H1 (cell line): ENCODE results near the gene ATP6V1G3. TPM values are rescaled to one million over a fixed set of nuclear protein-coding genes. Genes with fewer than 3 reads are reported as not detected.

ENCODE experiments used
- CTCF ChIA-PET: fragments of 300-600 bp; sonication (Branson Sonifier 250); formaldehyde crosslinking; loops from one replicate; lab custom pipeline; 2021; ENCODE audit not compliant: partially characterized antibody; lab: Charles Lee
- POLR2A ChIA-PET: fragments of 300-600 bp; sonication (Branson Sonifier 250); formaldehyde crosslinking; loops from one replicate; lab custom pipeline; 2021; ENCODE audit warnings: inconsistent platforms; ENCODE audit not compliant: partially characterized antibody; lab: Charles Lee
- DNase-seq, 2 experiments: peaks; one replicate each; pipeline versions ENCODE4 v3.0.0 to v3.0.0-alpha.2; 2010 to 2022; ENCODE audit warnings: low spot score in 2 of 2, low read depth in 1 of 2, mixed read lengths in 1 of 2
- FAIRE-seq: peaks from 2 replicates; lab custom pipeline; 2011; peaks lifted over from hg19 to GRCh38; lab: Jason Lieb, UNC
- H2AFZ ChIP-seq: 2 replicates; pipeline ENCODE4 v1.8.1; 2012; ENCODE audit warnings: low read length, inconsistent platforms
- H2AK5ac ChIP-seq: 2 replicates; pipeline ENCODE4 v1.6.1; 2013; ENCODE audit warnings: low read depth, low read length
- H2BK120ac ChIP-seq: replicated peaks from 2 replicates; pipeline ENCODE3; 2013; ENCODE audit warnings: low read depth, low read length, inconsistent platforms
- H2BK12ac ChIP-seq: 2 replicates; pipeline ENCODE4 v1.6.1; 2013; ENCODE audit warnings: low read depth, low read length
- H2BK15ac ChIP-seq: 2 replicates; pipeline ENCODE4 v1.6.1; 2013; ENCODE audit warnings: low read length
- H2BK20ac ChIP-seq: 2 replicates; pipeline ENCODE4 v1.6.1; 2013; ENCODE audit warnings: low read length
- H2BK5ac ChIP-seq: 2 replicates; pipeline ENCODE4 v1.6.1; 2013; ENCODE audit warnings: low read depth, low read length
- H3K14ac ChIP-seq: 2 replicates; pipeline ENCODE4 v1.6.1; 2013; ENCODE audit warnings: inconsistent platforms; ENCODE audit not compliant: insufficient read length
- H3K18ac ChIP-seq: 2 replicates; pipeline ENCODE4 v1.6.1; 2013; ENCODE audit warnings: low read length; ENCODE audit errors: extremely low read depth
- H3K23ac ChIP-seq: 2 replicates; pipeline ENCODE4 v1.6.1; 2013; ENCODE audit warnings: inconsistent platforms; ENCODE audit not compliant: insufficient read length
- H3K23me2 ChIP-seq: 2 replicates; pipeline ENCODE4 v1.6.1; 2013; ENCODE audit warnings: low read depth, low read length
- H3K27ac ChIP-seq: 2 replicates; pipeline ENCODE4 v1.6.1; 2011; ENCODE audit warnings: low read depth, low read length, inconsistent platforms
- H3K27me3 ChIP-seq, 4 experiments: replicated peaks in 1 of 4; 1 replicate in 1 of 4; 2 replicates in 3 of 4; pipeline versions ENCODE4 v1.6.1 to v1.8.1; 2011 to 2013; ENCODE audit warnings: low read length in 3 of 4, mild to moderate bottlenecking in 3 of 4, inconsistent platforms in 2 of 4, mixed read lengths in 2 of 4, moderate library complexity in 1 of 4; ENCODE audit not compliant: control insufficient read depth in 3 of 4, insufficient read depth in 3 of 4; ENCODE audit errors: extremely low read depth in 1 of 4
- H3K36me3 ChIP-seq, 4 experiments: 2 replicates each; pipeline versions ENCODE4 v1.6.1 to v1.8.1; 2011 to 2013; ENCODE audit warnings: mild to moderate bottlenecking in 4 of 4, low read length in 3 of 4, moderate library complexity in 2 of 4, control low read depth in 1 of 4, inconsistent platforms in 1 of 4; ENCODE audit not compliant: insufficient read depth in 4 of 4, control insufficient read depth in 2 of 4
- H3K4ac ChIP-seq: replicated peaks from 2 replicates; pipeline ENCODE3; 2013; ENCODE audit warnings: low read length, low read depth, mixed read lengths, inconsistent platforms; ENCODE audit not compliant: insufficient read length
- H3K4me1 ChIP-seq, 4 experiments: replicated peaks in 1 of 4; 1 replicate in 1 of 4; 2 replicates in 3 of 4; pipeline versions ENCODE4 v1.6.1 to v1.8.1; 2011 to 2013; ENCODE audit warnings: low read length in 3 of 4, inconsistent platforms in 2 of 4, mixed read lengths in 1 of 4; ENCODE audit not compliant: insufficient read depth in 4 of 4, control insufficient read depth in 3 of 4
- H3K4me2 ChIP-seq, 2 experiments: 2 replicates each; pipeline versions ENCODE4 v1.6.1 to v1.8.1; 2011 to 2013; ENCODE audit warnings: low read depth in 2 of 2, low read length in 2 of 2, control low read depth in 1 of 2, inconsistent platforms in 1 of 2, mild to moderate bottlenecking in 1 of 2; ENCODE audit not compliant: insufficient read depth in 1 of 2
- H3K4me3 ChIP-seq, 4 experiments: fragments of 200-600, 300-600 bp in 1 of 4; sonication (generic), shearing (Covaris generic), sonication (Bioruptor Twin) in 1 of 4; 2 replicates each; pipeline versions ENCODE4 v1.5.1 to v1.8.1; 2011 to 2016; ENCODE audit warnings: low read length in 4 of 4, low read depth in 3 of 4, control low read depth in 2 of 4, inconsistent platforms in 2 of 4, mild to moderate bottlenecking in 2 of 4, mixed read lengths in 1 of 4, moderate library complexity in 1 of 4; ENCODE audit not compliant: insufficient read depth in 2 of 4; ENCODE audit errors: extremely low read depth in 1 of 4
- H3K56ac ChIP-seq: replicated peaks from 2 replicates; pipeline ENCODE3; 2013; ENCODE audit warnings: low read depth, mild to moderate bottlenecking, mixed read lengths, low read length, inconsistent platforms; ENCODE audit not compliant: insufficient read length
- H3K79me1 ChIP-seq: 2 replicates; pipeline ENCODE4 v1.6.1; 2013; ENCODE audit warnings: low read depth, low read length, control low read depth
- H3K79me2 ChIP-seq, 2 experiments: 2 replicates each; pipeline versions ENCODE4 v1.6.1 to v1.8.1; 2012 to 2013; ENCODE audit warnings: low read length in 2 of 2, mild to moderate bottlenecking in 2 of 2, inconsistent platforms in 1 of 2; ENCODE audit not compliant: insufficient read depth in 2 of 2, control insufficient read depth in 1 of 2
- H3K9ac ChIP-seq, 4 experiments: replicated peaks in 1 of 4; 1 replicate in 1 of 4; 2 replicates in 3 of 4; pipeline versions ENCODE4 v1.6.1 to v1.8.1; 2011 to 2013; ENCODE audit warnings: low read depth in 3 of 4, low read length in 3 of 4, control low read depth in 2 of 4, mild to moderate bottlenecking in 2 of 4, moderate library complexity in 2 of 4, inconsistent platforms in 1 of 4; ENCODE audit errors: extremely low read depth in 1 of 4
- H3K9me3 ChIP-seq, 2 experiments: 2 replicates each; pipeline versions ENCODE4 v1.6.1 to v1.8.1; 2012 to 2013; ENCODE audit warnings: mild to moderate bottlenecking in 2 of 2, moderate library complexity in 2 of 2, control low read depth in 1 of 2, inconsistent platforms in 1 of 2, low read depth in 1 of 2, low read length in 1 of 2, mixed read lengths in 1 of 2; ENCODE audit not compliant: insufficient read depth in 2 of 2
- H4K20me1 ChIP-seq, 2 experiments: replicated peaks in 1 of 2; 2 replicates each; pipeline versions ENCODE3 to v1.8.1; 2011 to 2013; ENCODE audit warnings: inconsistent platforms in 2 of 2, low read length in 2 of 2, mild to moderate bottlenecking in 1 of 2; ENCODE audit not compliant: insufficient read depth in 2 of 2, control insufficient read depth in 1 of 2
- H4K5ac ChIP-seq: 2 replicates; pipeline ENCODE4 v1.6.1; 2013; ENCODE audit warnings: low read length, low read depth, mixed read lengths, inconsistent platforms; ENCODE audit not compliant: insufficient read length
- H4K8ac ChIP-seq: 2 replicates; pipeline ENCODE4 v1.8.0; 2013; ENCODE audit warnings: mild to moderate bottlenecking, moderate library complexity, low read length, inconsistent platforms; ENCODE audit not compliant: insufficient read depth; ENCODE audit errors: extremely low read depth
- H4K91ac ChIP-seq: replicated peaks from 2 replicates; pipeline ENCODE3; 2013; ENCODE audit warnings: low read length, mixed read lengths, inconsistent platforms; ENCODE audit not compliant: insufficient read length
- BACH1 ChIP-seq: IDR thresholded peaks from 2 replicates; pipeline ENCODE4 v1.6.1; 2012; ENCODE audit warnings: low read length, improper control_type of control experiment
- EP300 ChIP-seq, 2 experiments: IDR thresholded peaks; 1 replicate in 1 of 2; 2 replicates in 1 of 2; pipeline ENCODE4 v1.6.1; 2011 to 2012; ENCODE audit warnings: low read depth in 2 of 2, low read length in 2 of 2, mild to moderate bottlenecking in 2 of 2, borderline replicate concordance in 1 of 2, inconsistent platforms in 1 of 2, moderate library complexity in 1 of 2
- RAD21 ChIP-seq, 2 experiments: IDR thresholded peaks in 1 of 2; conservative IDR thresholded peaks in 1 of 2; 2 replicates each; pipeline ENCODE4 v1.6.1; 2011; ENCODE audit warnings: low read depth in 2 of 2, low read length in 2 of 2, improper control_type of control experiment in 1 of 2, inconsistent platforms in 1 of 2, mild to moderate bottlenecking in 1 of 2, moderate library complexity in 1 of 2
- SIRT6 ChIP-seq: IDR thresholded peaks from one replicate; pipeline ENCODE4 v1.7.1; 2012; ENCODE audit warnings: low read length, inconsistent platforms
- WGBS, 2 experiments: shearing (Covaris generic) in 1 of 2; methylation state at CpG; one replicate each; pipeline versions ENCODE4 v1.1.6 to v1.1.7; 2013 to 2015; ENCODE audit warnings: low lambda C conversion rate in 2 of 2, mixed read lengths in 2 of 2, inconsistent platforms in 1 of 2, low coverage in 1 of 2, missing lambda C conversion rate in 1 of 2; ENCODE audit not compliant: insufficient replicate concordance in 2 of 2, insufficient coverage in 1 of 2, insufficient read length in 1 of 2; ENCODE audit errors: extremely low coverage in 1 of 2, missing lambda C conversion rate in 1 of 2; 5-methylcytosine and 5-hydroxymethylcytosine counted together
- polyA plus RNA-seq, 7 experiments: library from polyadenylated mRNA; depleted of rRNA in 3 of 7; stranded (reverse) in 5 of 7; unstranded in 2 of 7; fragments of >200 nt in 5 of 7; fragments of 200-250 nt in 2 of 7; gene quantifications; 1 replicate in 5 of 7; 2 replicates in 1 of 7; 4 replicates in 1 of 7; pipeline versions ENCODE4 v1.2.1 to v1.2.3, GENCODE V29; 2011 to 2013; ENCODE audit warnings: missing spikeins in 2 of 7, mixed read lengths in 2 of 7
- total RNA-seq: library from RNA; stranded (reverse); fragmentation: NEBNext Ultra II Directional; extraction: Animal tissue kit (Norgen Biotek cat#: 25700); gene quantifications from 2 replicates; pipeline ENCODE4 v1.2.1, GENCODE V29; 2021
- TF ChIP-seq, protein P1 (sequence below): IDR thresholded peaks from 2 replicates; pipeline ENCODE4 v1.6.1; 2012; ENCODE audit warnings: low read length, inconsistent platforms

ATP6V1G3 gene
- total and polyA plus RNA-seq, 2 of the 8 experiments (the other 6 are each of a cell fraction or from before 2014, with no cell fraction given), result not detected

DNA sequence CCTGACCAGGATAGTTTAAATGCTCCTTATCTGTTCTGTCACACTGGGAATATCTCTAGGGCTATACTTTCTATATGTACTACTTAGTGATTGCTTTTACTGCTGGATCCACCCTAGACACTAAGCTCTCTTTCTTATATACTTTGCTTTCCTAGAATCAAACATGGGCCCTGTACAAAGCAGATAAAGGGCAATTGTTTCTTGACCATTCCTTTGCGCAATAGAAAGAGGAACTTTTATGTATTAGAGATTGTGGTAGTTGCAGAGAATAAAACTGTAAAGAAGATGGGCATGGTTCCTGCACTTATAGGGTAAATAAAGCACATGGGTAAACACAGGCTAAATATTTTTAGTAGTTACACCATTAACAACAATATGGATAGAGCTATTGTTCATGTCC lies 58.8 kb downstream of the ATP6V1G3 start:
- Histone ChIP-seq H3K23ac (no peak overlapping the region), H4K8ac (no peak overlapping the region), H2BK15ac (no peak overlapping the region), H3K9me3 (no peaks in the 10 kb centered on the region), H4K20me1 (no peaks in the 10 kb centered on the region), H4K5ac (no peak overlapping the region), H3K36me3 (no peaks in the 10 kb centered on the region), H3K4me3 (no peak overlapping the region), H2AFZ (no peak overlapping the region), H3K4me2 (no peak overlapping the region), H3K14ac (no peak overlapping the region), H3K27me3 (no peaks in the 10 kb centered on the region), H3K27ac (no peak overlapping the region), H3K56ac (no peak overlapping the region), H3K79me1 (no peaks in the 10 kb centered on the region), H4K91ac (no peak overlapping the region), H2BK120ac (no peak overlapping the region), H3K9ac (no peak overlapping the region), H2BK20ac (no peak overlapping the region), H3K4me1 (no peaks in the 10 kb centered on the region), H3K4ac (no peak overlapping the region), H2BK5ac (no peak overlapping the region), H3K18ac (no peak overlapping the region), H3K23me2 (no peaks in the 10 kb centered on the region), H2BK12ac (no peak overlapping the region), H2AK5ac (no peak overlapping the region), H3K79me2 (no peaks in the 10 kb centered on the region)
- POLR2A ChIA-PET, result no interaction called here
- CTCF ChIA-PET, result interaction anchor here (1.3 to 2.1 kb wide), 2 partner anchors 9 to 501 kb away, joined by 3 to 9 read pairs; no protein-coding TSS in a partner anchor
- no peak for FAIRE-seq
- TF ChIP-seq SIRT6 (no peak), RAD21 (IDR thresholded peaks at IDR 0.05 in 1 of 2, conservative IDR thresholded peaks at IDR 0.05 in 1 of 2; ENCODE audit: low read depth in 2 of 2, low read length in 2 of 2) (no peak), BACH1 (no peak), EP300 (IDR thresholded peaks at IDR 0.05; ENCODE audit: borderline replicate concordance in 1 of 2, low read depth in 2 of 2, low read length in 2 of 2) (no peak)
- TF ChIP-seq, protein P1, sequence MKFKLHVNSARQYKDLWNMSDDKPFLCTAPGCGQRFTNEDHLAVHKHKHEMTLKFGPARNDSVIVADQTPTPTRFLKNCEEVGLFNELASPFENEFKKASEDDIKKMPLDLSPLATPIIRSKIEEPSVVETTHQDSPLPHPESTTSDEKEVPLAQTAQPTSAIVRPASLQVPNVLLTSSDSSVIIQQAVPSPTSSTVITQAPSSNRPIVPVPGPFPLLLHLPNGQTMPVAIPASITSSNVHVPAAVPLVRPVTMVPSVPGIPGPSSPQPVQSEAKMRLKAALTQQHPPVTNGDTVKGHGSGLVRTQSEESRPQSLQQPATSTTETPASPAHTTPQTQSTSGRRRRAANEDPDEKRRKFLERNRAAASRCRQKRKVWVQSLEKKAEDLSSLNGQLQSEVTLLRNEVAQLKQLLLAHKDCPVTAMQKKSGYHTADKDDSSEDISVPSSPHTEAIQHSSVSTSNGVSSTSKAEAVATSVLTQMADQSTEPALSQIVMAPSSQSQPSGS, result no peak
- 100% methylated on average over 1 of the region's 1 CpG; no CpG with 5 or more reads in 1 of the 2 experiments for WGBS, 2 experiments
- DNase-seq, result no peak
